GM12892 (cell line): ENCODE measurements around the gene USP5.

ENCODE experiments used
- POLR2A ChIP-seq: IDR thresholded peaks from 2 replicates; pipeline ENCODE4 v1.6.1; 2011; ENCODE audit warnings: low read depth, low read length, control low read depth
- POLR2AphosphoS5 ChIP-seq: IDR thresholded peaks from 2 replicates; pipeline ENCODE4 v1.6.1; 2011; ENCODE audit warnings: low read depth, low read length, control low read depth
- TAF1 ChIP-seq: IDR thresholded peaks from 2 replicates; pipeline ENCODE4 v1.6.1; 2011; ENCODE audit warnings: low read depth, mild to moderate bottlenecking, control low read depth, low read length, borderline replicate concordance

GRCh38 chr12:6846316-6846869, 5.6 kb upstream of the USP5 start:
- TF ChIP-seq POLR2AphosphoS5 (no peak), POLR2A (no peak), TAF1 (no peak)
